ENCODE results near the gene ARHGAP15.

The ARHGAP15 gene

GRCh38 chr2:143582046-143582747, 453.0 kb downstream of the ARHGAP15 start:
- Histone ChIP-seq H3K36me3 (no peaks in the 10 kb centered on the region), H3K4me3 (ENCODE audit: low read depth in 1 of 2, low read length in 1 of 2) (no peak overlapping the region), H3K27me3 (no peaks in the 10 kb centered on the region), H3K9me3 (no peaks in the 10 kb centered on the region), H3K4me1 (ENCODE audit: control insufficient read depth in 1 of 2, insufficient read depth in 1 of 2, low read depth in 1 of 2, low read length in 1 of 2) (peaks cover 22 to 31% of the 10 kb centered on the region in 2 experiments), H3K27ac (no peak overlapping the region)
- no peak for TF ChIP-seq CTCF (IDR thresholded peaks at IDR 0.05)

- Histone ChIP-seq H3K27me3 (no peaks in the 10 kb centered on the region), H3K4me1 (ENCODE audit: control insufficient read depth in 1 of 2, insufficient read depth in 1 of 2, low read depth in 1 of 2, low read length in 1 of 2) (peaks cover 37 to 54% of the 10 kb centered on the region in 2 experiments), H3K27ac (no peak overlapping the region), H3K36me3 (no peaks in the 10 kb centered on the region), H3K9me3 (no peaks in the 10 kb centered on the region), H3K4me3 (ENCODE audit: low read depth in 1 of 2, low read length in 1 of 2) (no peak overlapping the region)
- no peak for TF ChIP-seq CTCF (IDR thresholded peaks at IDR 0.05)
These were observed 455.7 kb downstream of the ARHGAP15 start for GRCh38 chr2:143584936-143585335.

GRCh38 chr2:143586119-143586518, 456.9 kb downstream of the ARHGAP15 start:
- no peak for TF ChIP-seq CTCF (IDR thresholded peaks at IDR 0.05)
- peaks cover 37 to 49% of the 10 kb centered on the region in 2 experiments for H3K4me1 ChIP-seq (ENCODE audit: control insufficient read depth in 1 of 2, insufficient read depth in 1 of 2, low read depth in 1 of 2, low read length in 1 of 2)

GRCh38 chr2:143588746-143589145, 459.5 kb downstream of the ARHGAP15 start:
- Histone ChIP-seq H3K4me3 (ENCODE audit: low read depth in 1 of 2, low read length in 1 of 2) (no peak overlapping the region), H3K9me3 (no peaks in the 10 kb centered on the region), H3K4me1 (ENCODE audit: control insufficient read depth in 1 of 2, insufficient read depth in 1 of 2, low read depth in 1 of 2, low read length in 1 of 2) (peaks cover 28 to 35% of the 10 kb centered on the region in 2 experiments), H3K27ac (peak overlapping the region; percentile 72), H3K27me3 (no peaks in the 10 kb centered on the region), H3K36me3 (peaks cover 7% of the 10 kb centered on the region)
- no peak for TF ChIP-seq CTCF (IDR thresholded peaks at IDR 0.05)

More at GRCh38 chr2:143586119-143586518, 456.9 kb downstream of the ARHGAP15 start:
- Histone ChIP-seq H3K27me3 (no peaks in the 10 kb centered on the region), H3K9me3 (no peaks in the 10 kb centered on the region), H3K27ac (no peak overlapping the region), H3K4me3 (ENCODE audit: low read depth in 1 of 2, low read length in 1 of 2) (no peak overlapping the region), H3K36me3 (no peaks in the 10 kb centered on the region)

GRCh38 chr2:143594161-143594560, 464.9 kb downstream of the ARHGAP15 start:
- Histone ChIP-seq H3K27ac (no peak overlapping the region), H3K36me3 (peaks cover 19% of the 10 kb centered on the region), H3K9me3 (no peaks in the 10 kb centered on the region), H3K27me3 (no peaks in the 10 kb centered on the region), H3K4me1 (ENCODE audit: control insufficient read depth in 1 of 2, insufficient read depth in 1 of 2, low read depth in 1 of 2, low read length in 1 of 2) (peaks cover 3 to 4% of the 10 kb centered on the region in 2 experiments), H3K4me3 (ENCODE audit: low read depth in 1 of 2, low read length in 1 of 2) (no peak overlapping the region)
- no peak for TF ChIP-seq CTCF (IDR thresholded peaks at IDR 0.05)

All from neutrophil (primary cell).